Natural killer cell (primary cell): Measurements from ENCODE around the gene CEP89. TPM values are rescaled to one million over a fixed set of nuclear protein-coding genes. Genes with fewer than 3 reads are reported as not detected.

Experiments used
- ATAC-seq, 3 donors: fragments of 150-1000 bp in 2 of 3; fragments of 200-7000 bp in 1 of 3; cut with Tn5 transposase; 1 replicate in 1 of 3; 2 replicates in 2 of 3; pipeline ENCODE4 v1.10.0; 2021; ENCODE audit warnings: mild to moderate bottlenecking in 2 of 3, moderate library complexity in 2 of 3
- DNase-seq, 2 donors: peaks; one replicate each; pipeline versions ENCODE4 v3.0.0 to v3.0.0-alpha.2; 2013 to 2021; ENCODE audit warnings: mixed read lengths in 1 of 2
- H3K27ac ChIP-seq: one replicate; pipeline ENCODE4 v1.5.1; 2013; ENCODE audit warnings: mild to moderate bottlenecking, low read length
- H3K27me3 ChIP-seq: one replicate; pipeline ENCODE4 v1.6.1; 2013; ENCODE audit warnings: low read length; ENCODE audit not compliant: control insufficient read depth, insufficient read depth
- H3K36me3 ChIP-seq: one replicate; pipeline ENCODE4 v1.6.1; 2013; ENCODE audit warnings: low read length; ENCODE audit not compliant: control insufficient read depth, insufficient read depth
- H3K4me1 ChIP-seq: one replicate; pipeline ENCODE4 v1.6.1; 2013; ENCODE audit warnings: low read length; ENCODE audit not compliant: control insufficient read depth, insufficient read depth
- H3K4me3 ChIP-seq: one replicate; pipeline ENCODE4 v1.5.1; 2013; ENCODE audit warnings: low read length
- H3K9me3 ChIP-seq: one replicate; pipeline ENCODE4 v1.6.1; 2013; ENCODE audit warnings: low read length; ENCODE audit not compliant: control insufficient read depth, insufficient read depth
- H3K27ac Mint-ChIP-seq, 2 donors: one replicate each; pipeline ENCODE4 v1.8.0; 2022; ENCODE audit warnings: mild to moderate bottlenecking in 2 of 2, mixed read lengths in 2 of 2, moderate library complexity in 1 of 2
- H3K27me3 Mint-ChIP-seq, 2 donors: one replicate each; pipeline ENCODE4 v1.8.0; 2022; ENCODE audit warnings: low read depth in 2 of 2, mixed read lengths in 2 of 2
- H3K36me3 Mint-ChIP-seq: one replicate; pipeline ENCODE4 v1.8.0; 2022; ENCODE audit warnings: mixed read lengths
- H3K4me1 Mint-ChIP-seq, 2 donors: one replicate each; pipeline ENCODE4 v1.8.0; 2022; ENCODE audit warnings: mixed read lengths in 2 of 2
- H3K4me3 Mint-ChIP-seq: one replicate; pipeline ENCODE4 v1.8.0; 2022; ENCODE audit warnings: mild to moderate bottlenecking, moderate library complexity, mixed read lengths
- H3K9me3 Mint-ChIP-seq, 2 donors: one replicate each; pipeline ENCODE4 v1.8.0; 2022; ENCODE audit warnings: mixed read lengths in 2 of 2
- CTCF ChIP-seq: fragments of 200-600 bp; IDR thresholded peaks from one replicate; pipeline ENCODE4 v1.8.0; 2022; ENCODE audit warnings: antibody characterized with exemption
- whole genome bisulfite sequencing: methylation state at CpG from one replicate; pipeline ENCODE4 v1.1.7; 2013; ENCODE audit warnings: missing lambda C conversion rate; ENCODE audit not compliant: insufficient coverage; 5-methylcytosine and 5-hydroxymethylcytosine counted together
- intact Hi-C: fragments of 100-400 bp; cut with micrococcal nuclease; formaldehyde crosslinking; loops from one replicate; pipeline ENCODE4 v1.14.2; 2022
- total RNA-seq, 4 donors: library from RNA; stranded (reverse); fragments of 120-200 nt in 1 of 4; gene quantifications; one replicate each; pipeline versions ENCODE4 v1.2.3 to v1.2.4, GENCODE V29; 2013 to 2022

Gene CEP89
- total RNA-seq, 3 donors from 2014 or later (not counting 1 experiment from before 2014, with no cell fraction given): 7.6 to 12.0 (median 10.3) TPM

DNA sequence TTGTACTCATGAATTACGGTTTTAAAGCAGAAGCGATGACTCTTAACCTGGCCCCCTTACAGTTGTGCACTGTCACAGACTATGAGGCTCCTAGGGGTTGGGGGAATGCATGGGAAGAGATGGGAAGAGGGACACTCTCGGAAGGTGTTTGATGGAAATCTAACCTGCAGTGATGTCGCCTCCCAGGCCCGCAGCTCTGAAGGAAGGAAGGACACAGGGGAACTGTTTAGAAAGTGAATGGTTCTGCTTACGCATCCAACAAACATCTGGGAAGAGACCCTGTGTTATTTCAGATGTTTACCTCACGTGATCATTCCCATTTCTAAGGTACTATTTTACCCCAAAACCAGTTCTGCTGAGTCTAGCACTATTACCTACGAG is 54.2 kb downstream of the CEP89 start:
- no peak overlapping the region for H3K4me3 Mint-ChIP-seq
- no peaks in the 10 kb centered on the region for H3K36me3 Mint-ChIP-seq
- TF ChIP-seq CTCF: no peak
- Histone ChIP-seq H3K9me3 (no peaks in the 10 kb centered on the region), H3K4me1 (no peaks in the 10 kb centered on the region), H3K4me3 (no peak overlapping the region), H3K27me3 (no peaks in the 10 kb centered on the region), H3K36me3 (peaks cover 2% of the 10 kb centered on the region), H3K27ac (no peak overlapping the region)
- no peak for DNase-seq
- ATAC-seq: no peak
- 96% methylated on average over 7 of the region's 8 CpGs for WGBS
- H3K4me1 Mint-ChIP-seq: no peaks in the 10 kb centered on the region
- H3K9me3 Mint-ChIP-seq: no peaks in the 10 kb centered on the region
- H3K27me3 Mint-ChIP-seq: no peaks in the 10 kb centered on the region
- intact Hi-C loops: no loop called here
- no peak overlapping the region for H3K27ac Mint-ChIP-seq

DNA sequence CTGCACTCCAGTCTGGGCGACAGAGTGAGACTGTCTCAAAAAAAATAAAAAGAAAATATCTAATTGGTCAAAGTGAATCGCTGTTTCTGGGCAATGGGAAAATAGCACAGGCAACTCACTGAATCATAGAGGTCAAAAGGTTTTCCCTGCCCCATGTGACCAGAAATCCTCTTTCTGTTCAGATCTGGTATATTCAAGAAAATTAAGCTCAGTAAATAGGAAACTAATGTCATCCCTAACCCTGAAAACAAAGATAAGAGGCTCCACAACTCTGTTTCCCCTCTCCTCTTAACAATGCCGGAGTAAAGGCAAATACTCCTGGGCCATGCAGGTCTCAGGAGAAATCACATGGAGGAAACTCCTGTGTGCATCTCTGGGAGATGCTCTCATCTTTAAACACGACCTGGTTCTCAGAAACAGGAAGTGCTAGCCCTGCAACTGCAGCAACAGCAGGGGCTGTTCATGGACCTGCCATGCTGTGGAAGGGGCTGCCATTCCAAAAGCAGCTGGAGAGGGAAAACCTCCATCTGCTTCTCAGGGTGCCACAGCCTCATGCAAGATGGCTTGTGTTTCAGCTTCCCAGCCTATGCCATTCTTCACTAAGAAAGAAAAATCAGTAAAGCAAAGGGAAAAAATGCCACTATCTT is 54.7 kb downstream of the CEP89 start:
- no peak overlapping the region for H3K27ac ChIP-seq
- no peaks in the 10 kb centered on the region for H3K27me3 ChIP-seq
- no peaks in the 10 kb centered on the region for H3K9me3 ChIP-seq
- ATAC-seq: no peak
- no peaks in the 10 kb centered on the region for H3K27me3 Mint-ChIP-seq
- no peak for TF ChIP-seq CTCF
- no peaks in the 10 kb centered on the region for H3K4me1 ChIP-seq
- no peaks in the 10 kb centered on the region for H3K4me1 Mint-ChIP-seq
- no peaks in the 10 kb centered on the region for H3K36me3 Mint-ChIP-seq
- H3K4me3 Mint-ChIP-seq: no peak overlapping the region
- peaks cover 2% of the 10 kb centered on the region for H3K36me3 ChIP-seq
- no peak for DNase-seq
- no peaks in the 10 kb centered on the region for H3K9me3 Mint-ChIP-seq
- H3K27ac Mint-ChIP-seq: no peak overlapping the region
- 57% methylated on average over 4 of the region's 4 CpGs for WGBS
- no peak overlapping the region for H3K4me3 ChIP-seq
- intact Hi-C loops: no loop called here

DNA sequence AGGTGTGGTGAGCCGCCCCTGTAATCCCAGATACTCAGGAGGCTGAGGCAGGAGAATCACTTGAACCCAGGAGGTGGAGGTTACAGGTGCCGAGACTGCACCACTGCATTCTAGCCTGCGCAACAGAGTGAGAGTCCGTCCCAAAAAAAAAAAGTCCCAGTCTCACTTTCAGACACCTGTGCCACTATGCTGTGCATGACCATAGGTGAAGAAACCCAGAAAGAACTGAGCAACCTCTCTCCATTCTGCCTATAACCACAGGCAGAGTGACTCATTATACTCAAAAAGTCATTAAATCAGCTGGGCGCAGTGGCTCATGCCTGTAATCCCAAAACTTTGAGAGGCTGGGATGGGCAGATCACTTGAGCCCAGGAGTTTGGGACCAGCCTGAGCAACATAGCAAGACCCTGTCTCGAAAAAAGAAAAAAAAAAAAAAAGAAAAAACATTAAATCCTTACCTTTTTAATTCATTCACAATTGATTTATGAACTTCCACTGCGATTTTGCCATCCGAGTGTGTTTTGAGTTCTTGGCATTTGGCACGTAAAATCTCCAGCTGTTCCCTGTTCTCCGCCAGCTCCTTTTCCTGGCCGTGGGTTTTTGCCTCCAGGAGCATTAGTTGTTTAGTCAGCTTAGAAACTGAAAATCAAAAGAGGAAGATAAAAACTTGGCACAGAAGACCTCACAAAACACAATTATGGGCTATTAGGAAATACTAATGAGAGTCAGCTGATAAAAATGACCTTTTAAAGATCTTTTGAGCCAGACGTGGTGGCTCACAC is 56.7 kb downstream of the CEP89 start:
- Mint-ChIP-seq H3K36me3 (no peaks in the 10 kb centered on the region), H3K27ac (no peak overlapping the region), H3K4me1 (no peaks in the 10 kb centered on the region), H3K9me3 (no peaks in the 10 kb centered on the region), H3K4me3 (no peak overlapping the region), H3K27me3 (no peaks in the 10 kb centered on the region)
- Histone ChIP-seq H3K27me3 (no peaks in the 10 kb centered on the region), H3K27ac (no peak overlapping the region), H3K4me1 (no peaks in the 10 kb centered on the region), H3K4me3 (no peak overlapping the region), H3K36me3 (peaks cover 2% of the 10 kb centered on the region), H3K9me3 (no peaks in the 10 kb centered on the region)
- WGBS: 96% methylated on average over 12 of the region's 12 CpGs
- no peak for DNase-seq
- no peak for TF ChIP-seq CTCF
- no peak for ATAC-seq
- intact Hi-C loops: no loop called here
